H1 (cell line): ENCODE results near the gene PXDN. TPM values are rescaled to one million over a fixed set of nuclear protein-coding genes. Genes with fewer than 3 reads are reported as not detected.

ENCODE experiments used
- CTCF ChIA-PET: fragments of 300-600 bp; sonication (Branson Sonifier 250); formaldehyde crosslinking; loops from one replicate; lab custom pipeline; 2021; ENCODE audit not compliant: partially characterized antibody; lab: Charles Lee
- POLR2A ChIA-PET: fragments of 300-600 bp; sonication (Branson Sonifier 250); formaldehyde crosslinking; loops from one replicate; lab custom pipeline; 2021; ENCODE audit warnings: inconsistent platforms; ENCODE audit not compliant: partially characterized antibody; lab: Charles Lee
- DNase-seq, 2 experiments: peaks; one replicate each; pipeline versions ENCODE4 v3.0.0 to v3.0.0-alpha.2; 2010 to 2022; ENCODE audit warnings: low spot score in 2 of 2, low read depth in 1 of 2, mixed read lengths in 1 of 2
- FAIRE-seq: peaks from 2 replicates; lab custom pipeline; 2011; peaks lifted over from hg19 to GRCh38; lab: Jason Lieb, UNC
- H2AFZ ChIP-seq: 2 replicates; pipeline ENCODE4 v1.8.1; 2012; ENCODE audit warnings: low read length, inconsistent platforms
- H2AK5ac ChIP-seq: 2 replicates; pipeline ENCODE4 v1.6.1; 2013; ENCODE audit warnings: low read depth, low read length
- H2BK120ac ChIP-seq: replicated peaks from 2 replicates; pipeline ENCODE3; 2013; ENCODE audit warnings: low read depth, low read length, inconsistent platforms
- H2BK12ac ChIP-seq: 2 replicates; pipeline ENCODE4 v1.6.1; 2013; ENCODE audit warnings: low read depth, low read length
- H2BK15ac ChIP-seq: 2 replicates; pipeline ENCODE4 v1.6.1; 2013; ENCODE audit warnings: low read length
- H2BK20ac ChIP-seq: 2 replicates; pipeline ENCODE4 v1.6.1; 2013; ENCODE audit warnings: low read length
- H2BK5ac ChIP-seq: 2 replicates; pipeline ENCODE4 v1.6.1; 2013; ENCODE audit warnings: low read depth, low read length
- H3K14ac ChIP-seq: 2 replicates; pipeline ENCODE4 v1.6.1; 2013; ENCODE audit warnings: inconsistent platforms; ENCODE audit not compliant: insufficient read length
- H3K18ac ChIP-seq: 2 replicates; pipeline ENCODE4 v1.6.1; 2013; ENCODE audit warnings: low read length; ENCODE audit errors: extremely low read depth
- H3K23ac ChIP-seq: 2 replicates; pipeline ENCODE4 v1.6.1; 2013; ENCODE audit warnings: inconsistent platforms; ENCODE audit not compliant: insufficient read length
- H3K23me2 ChIP-seq: 2 replicates; pipeline ENCODE4 v1.6.1; 2013; ENCODE audit warnings: low read depth, low read length
- H3K27ac ChIP-seq: 2 replicates; pipeline ENCODE4 v1.6.1; 2011; ENCODE audit warnings: low read depth, low read length, inconsistent platforms
- H3K27me3 ChIP-seq, 4 experiments: replicated peaks in 1 of 4; 1 replicate in 1 of 4; 2 replicates in 3 of 4; pipeline versions ENCODE4 v1.6.1 to v1.8.1; 2011 to 2013; ENCODE audit warnings: low read length in 3 of 4, mild to moderate bottlenecking in 3 of 4, inconsistent platforms in 2 of 4, mixed read lengths in 2 of 4, moderate library complexity in 1 of 4; ENCODE audit not compliant: control insufficient read depth in 3 of 4, insufficient read depth in 3 of 4; ENCODE audit errors: extremely low read depth in 1 of 4
- H3K36me3 ChIP-seq, 4 experiments: 2 replicates each; pipeline versions ENCODE4 v1.6.1 to v1.8.1; 2011 to 2013; ENCODE audit warnings: mild to moderate bottlenecking in 4 of 4, low read length in 3 of 4, moderate library complexity in 2 of 4, control low read depth in 1 of 4, inconsistent platforms in 1 of 4; ENCODE audit not compliant: insufficient read depth in 4 of 4, control insufficient read depth in 2 of 4
- H3K4ac ChIP-seq: replicated peaks from 2 replicates; pipeline ENCODE3; 2013; ENCODE audit warnings: low read length, low read depth, mixed read lengths, inconsistent platforms; ENCODE audit not compliant: insufficient read length
- H3K4me1 ChIP-seq, 4 experiments: replicated peaks in 1 of 4; 1 replicate in 1 of 4; 2 replicates in 3 of 4; pipeline versions ENCODE4 v1.6.1 to v1.8.1; 2011 to 2013; ENCODE audit warnings: low read length in 3 of 4, inconsistent platforms in 2 of 4, mixed read lengths in 1 of 4; ENCODE audit not compliant: insufficient read depth in 4 of 4, control insufficient read depth in 3 of 4
- H3K4me2 ChIP-seq, 2 experiments: 2 replicates each; pipeline versions ENCODE4 v1.6.1 to v1.8.1; 2011 to 2013; ENCODE audit warnings: low read depth in 2 of 2, low read length in 2 of 2, control low read depth in 1 of 2, inconsistent platforms in 1 of 2, mild to moderate bottlenecking in 1 of 2; ENCODE audit not compliant: insufficient read depth in 1 of 2
- H3K4me3 ChIP-seq, 4 experiments: fragments of 200-600, 300-600 bp in 1 of 4; sonication (generic), shearing (Covaris generic), sonication (Bioruptor Twin) in 1 of 4; 2 replicates each; pipeline versions ENCODE4 v1.5.1 to v1.8.1; 2011 to 2016; ENCODE audit warnings: low read length in 4 of 4, low read depth in 3 of 4, control low read depth in 2 of 4, inconsistent platforms in 2 of 4, mild to moderate bottlenecking in 2 of 4, mixed read lengths in 1 of 4, moderate library complexity in 1 of 4; ENCODE audit not compliant: insufficient read depth in 2 of 4; ENCODE audit errors: extremely low read depth in 1 of 4
- H3K56ac ChIP-seq: replicated peaks from 2 replicates; pipeline ENCODE3; 2013; ENCODE audit warnings: low read depth, mild to moderate bottlenecking, mixed read lengths, low read length, inconsistent platforms; ENCODE audit not compliant: insufficient read length
- H3K79me1 ChIP-seq: 2 replicates; pipeline ENCODE4 v1.6.1; 2013; ENCODE audit warnings: low read depth, low read length, control low read depth
- H3K79me2 ChIP-seq, 2 experiments: 2 replicates each; pipeline versions ENCODE4 v1.6.1 to v1.8.1; 2012 to 2013; ENCODE audit warnings: low read length in 2 of 2, mild to moderate bottlenecking in 2 of 2, inconsistent platforms in 1 of 2; ENCODE audit not compliant: insufficient read depth in 2 of 2, control insufficient read depth in 1 of 2
- H3K9ac ChIP-seq, 4 experiments: replicated peaks in 1 of 4; 1 replicate in 1 of 4; 2 replicates in 3 of 4; pipeline versions ENCODE4 v1.6.1 to v1.8.1; 2011 to 2013; ENCODE audit warnings: low read depth in 3 of 4, low read length in 3 of 4, control low read depth in 2 of 4, mild to moderate bottlenecking in 2 of 4, moderate library complexity in 2 of 4, inconsistent platforms in 1 of 4; ENCODE audit errors: extremely low read depth in 1 of 4
- H3K9me3 ChIP-seq, 2 experiments: 2 replicates each; pipeline versions ENCODE4 v1.6.1 to v1.8.1; 2012 to 2013; ENCODE audit warnings: mild to moderate bottlenecking in 2 of 2, moderate library complexity in 2 of 2, control low read depth in 1 of 2, inconsistent platforms in 1 of 2, low read depth in 1 of 2, low read length in 1 of 2, mixed read lengths in 1 of 2; ENCODE audit not compliant: insufficient read depth in 2 of 2
- H4K20me1 ChIP-seq, 2 experiments: replicated peaks in 1 of 2; 2 replicates each; pipeline versions ENCODE3 to v1.8.1; 2011 to 2013; ENCODE audit warnings: inconsistent platforms in 2 of 2, low read length in 2 of 2, mild to moderate bottlenecking in 1 of 2; ENCODE audit not compliant: insufficient read depth in 2 of 2, control insufficient read depth in 1 of 2
- H4K5ac ChIP-seq: 2 replicates; pipeline ENCODE4 v1.6.1; 2013; ENCODE audit warnings: low read length, low read depth, mixed read lengths, inconsistent platforms; ENCODE audit not compliant: insufficient read length
- H4K8ac ChIP-seq: 2 replicates; pipeline ENCODE4 v1.8.0; 2013; ENCODE audit warnings: mild to moderate bottlenecking, moderate library complexity, low read length, inconsistent platforms; ENCODE audit not compliant: insufficient read depth; ENCODE audit errors: extremely low read depth
- H4K91ac ChIP-seq: replicated peaks from 2 replicates; pipeline ENCODE3; 2013; ENCODE audit warnings: low read length, mixed read lengths, inconsistent platforms; ENCODE audit not compliant: insufficient read length
- BACH1 ChIP-seq: IDR thresholded peaks from 2 replicates; pipeline ENCODE4 v1.6.1; 2012; ENCODE audit warnings: low read length, improper control_type of control experiment
- BRCA1 ChIP-seq: IDR thresholded peaks from 2 replicates; pipeline ENCODE4 v1.6.1; 2012; ENCODE audit warnings: low read depth, low read length, improper control_type of control experiment
- CBX5 ChIP-seq: fragments of 300-800, 300-1000 bp; sonication (generic); IDR thresholded peaks from 2 replicates; pipeline ENCODE4 v1.7.1; 2016; ENCODE audit warnings: antibody characterized with exemption, low read length, low read depth
- CHD1 ChIP-seq: IDR thresholded peaks from 2 replicates; pipeline ENCODE4 v1.6.1; 2012; ENCODE audit warnings: low read depth, low read length, improper control_type of control experiment
- E2F6 ChIP-seq: IDR thresholded peaks from 2 replicates; pipeline ENCODE4 v1.6.1; 2012; ENCODE audit warnings: inconsistent platforms
- FOSL1 ChIP-seq: IDR thresholded peaks from 2 replicates; pipeline ENCODE4 v1.6.1; 2011; ENCODE audit warnings: mild to moderate bottlenecking, low read depth, low read length, moderate library complexity; ENCODE audit not compliant: insufficient read depth
- JUN ChIP-seq: IDR thresholded peaks from 2 replicates; pipeline ENCODE4 v1.6.1; 2011; ENCODE audit warnings: low read depth, mild to moderate bottlenecking, improper control_type of control experiment, low read length
- NANOG ChIP-seq: IDR thresholded peaks from 2 replicates; pipeline ENCODE4 v1.6.1; 2011; ENCODE audit warnings: low read length, low read depth, mild to moderate bottlenecking, inconsistent platforms; ENCODE audit not compliant: insufficient read depth, poor library complexity, severe bottlenecking
- PHF8 ChIP-seq: fragments of 200-600 bp; sonication (generic); conservative IDR thresholded peaks from 2 replicates; pipeline ENCODE4 v1.7.1; 2012; ENCODE audit warnings: low read depth, mild to moderate bottlenecking, inconsistent platforms, low read length, moderate library complexity
- POLR2A ChIP-seq, 2 experiments: IDR thresholded peaks; 1 replicate in 1 of 2; 2 replicates in 1 of 2; pipeline ENCODE4 v1.6.1; 2011; ENCODE audit warnings: low read depth in 2 of 2, low read length in 2 of 2, mild to moderate bottlenecking in 2 of 2; ENCODE audit errors: control extremely low read depth in 1 of 2
- RBBP5 ChIP-seq: IDR thresholded peaks from 2 replicates; pipeline ENCODE4 v1.7.1; 2012; ENCODE audit warnings: low read depth, mild to moderate bottlenecking, inconsistent platforms, low read length, moderate library complexity, borderline replicate concordance
- RFX5 ChIP-seq: IDR thresholded peaks from 2 replicates; pipeline ENCODE4 v1.6.1; 2011; ENCODE audit warnings: low read depth, low read length, improper control_type of control experiment, borderline replicate concordance
- SRF ChIP-seq: IDR thresholded peaks from 2 replicates; pipeline ENCODE4 v1.6.1; 2011; ENCODE audit warnings: mild to moderate bottlenecking, low read depth, low read length, moderate library complexity
- TBP ChIP-seq: IDR thresholded peaks from 2 replicates; pipeline ENCODE4 v1.6.1; 2011; ENCODE audit warnings: low read depth, low read length, improper control_type of control experiment
- whole genome bisulfite sequencing, 2 experiments: shearing (Covaris generic) in 1 of 2; methylation state at CpG; one replicate each; pipeline versions ENCODE4 v1.1.6 to v1.1.7; 2013 to 2015; ENCODE audit warnings: low lambda C conversion rate in 2 of 2, mixed read lengths in 2 of 2, inconsistent platforms in 1 of 2, low coverage in 1 of 2, missing lambda C conversion rate in 1 of 2; ENCODE audit not compliant: insufficient replicate concordance in 2 of 2, insufficient coverage in 1 of 2, insufficient read length in 1 of 2; ENCODE audit errors: extremely low coverage in 1 of 2, missing lambda C conversion rate in 1 of 2; 5-methylcytosine and 5-hydroxymethylcytosine counted together
- polyA plus RNA-seq, 7 experiments: library from polyadenylated mRNA; depleted of rRNA in 3 of 7; stranded (reverse) in 5 of 7; unstranded in 2 of 7; fragments of >200 nt in 5 of 7; fragments of 200-250 nt in 2 of 7; gene quantifications; 1 replicate in 5 of 7; 2 replicates in 1 of 7; 4 replicates in 1 of 7; pipeline versions ENCODE4 v1.2.1 to v1.2.3, GENCODE V29; 2011 to 2013; ENCODE audit warnings: missing spikeins in 2 of 7, mixed read lengths in 2 of 7
- total RNA-seq: library from RNA; stranded (reverse); fragmentation: NEBNext Ultra II Directional; extraction: Animal tissue kit (Norgen Biotek cat#: 25700); gene quantifications from 2 replicates; pipeline ENCODE4 v1.2.1, GENCODE V29; 2021

Gene PXDN
- total and polyA plus RNA-seq, 2 of the 8 experiments (the other 6 are each of a cell fraction or from before 2014, with no cell fraction given), result 104 to 141 TPM

GRCh38 chr2:1784986-1785617 is 40.8 kb upstream of the PXDN start:
- Histone ChIP-seq H4K91ac (no peak overlapping the region), H3K23ac (no peak overlapping the region), H2BK5ac (no peak overlapping the region), H2BK120ac (no peak overlapping the region), H3K14ac (no peak overlapping the region), H3K4me3 (no peak overlapping the region), H3K18ac (no peak overlapping the region), H4K5ac (no peak overlapping the region), H4K8ac (no peak overlapping the region), H3K79me2 (no peaks in the 10 kb centered on the region), H3K9ac (no peak overlapping the region), H3K36me3 (no peaks in the 10 kb centered on the region), H3K79me1 (no peaks in the 10 kb centered on the region), H3K4me1 (peaks cover 3 to 5% (median 5%) of the 10 kb centered on the region in 4 experiments; a peak in 5 of 7 replicates), H3K9me3 (no peaks in the 10 kb centered on the region), H2BK15ac (no peak overlapping the region), H3K4ac (no peak overlapping the region), H3K56ac (no peak overlapping the region), H2BK12ac (no peak overlapping the region), H2AK5ac (no peak overlapping the region), H3K27me3 (no peaks in the 10 kb centered on the region), H2BK20ac (no peak overlapping the region), H3K23me2 (no peaks in the 10 kb centered on the region), H4K20me1 (no peaks in the 10 kb centered on the region), H3K4me2 (no peak overlapping the region), H3K27ac (no peak overlapping the region), H2AFZ (no peak overlapping the region)
- ChIA-PET CTCF (interaction anchor here (0.8 to 4.7 kb wide), 6 partner anchors 13 to 161 kb away, joined by 3 to 32 read pairs (median 5); no protein-coding TSS in a partner anchor), POLR2A (no interaction called here)
- DNase-seq (no peak), FAIRE-seq (no peak)
- 89% methylated on average over 19 of the region's 19 CpGs; no CpG with 5 or more reads in 1 of the 2 experiments for WGBS, 2 experiments
- TF ChIP-seq CHD1 (no peak), JUN (no peak), FOSL1 (no peak), POLR2A (IDR thresholded peaks at IDR 0.05; ENCODE audit: control extremely low read depth in 1 of 2, low read depth in 2 of 2, low read length in 2 of 2) (no peak), RFX5 (no peak), E2F6 (no peak), NANOG (no peak), SRF (no peak), RBBP5 (no peak), BRCA1 (no peak), PHF8 (no peak), CBX5 (no peak), TBP (no peak), BACH1 (no peak)
